Hindlimb muscle (tissue), 1 donor: Measurements from ENCODE around the gene SPECC1L. TPM values are rescaled to one million over a fixed set of nuclear protein-coding genes. Genes with fewer than 3 reads are reported as not detected.

ENCODE experiments used
- DNase-seq: peaks from one replicate; pipeline ENCODE4 v3.0.0-alpha.2; 2013
- polyA plus RNA-seq: library from polyadenylated mRNA; unstranded; fragments of 120-200 nt; gene quantifications from one replicate; pipeline ENCODE4 v1.2.1, GENCODE V29; 2013; ENCODE audit not compliant: insufficient read length

SPECC1L gene
- polyA plus RNA-seq, 1 donor, result 24.1 TPM

DNA sequence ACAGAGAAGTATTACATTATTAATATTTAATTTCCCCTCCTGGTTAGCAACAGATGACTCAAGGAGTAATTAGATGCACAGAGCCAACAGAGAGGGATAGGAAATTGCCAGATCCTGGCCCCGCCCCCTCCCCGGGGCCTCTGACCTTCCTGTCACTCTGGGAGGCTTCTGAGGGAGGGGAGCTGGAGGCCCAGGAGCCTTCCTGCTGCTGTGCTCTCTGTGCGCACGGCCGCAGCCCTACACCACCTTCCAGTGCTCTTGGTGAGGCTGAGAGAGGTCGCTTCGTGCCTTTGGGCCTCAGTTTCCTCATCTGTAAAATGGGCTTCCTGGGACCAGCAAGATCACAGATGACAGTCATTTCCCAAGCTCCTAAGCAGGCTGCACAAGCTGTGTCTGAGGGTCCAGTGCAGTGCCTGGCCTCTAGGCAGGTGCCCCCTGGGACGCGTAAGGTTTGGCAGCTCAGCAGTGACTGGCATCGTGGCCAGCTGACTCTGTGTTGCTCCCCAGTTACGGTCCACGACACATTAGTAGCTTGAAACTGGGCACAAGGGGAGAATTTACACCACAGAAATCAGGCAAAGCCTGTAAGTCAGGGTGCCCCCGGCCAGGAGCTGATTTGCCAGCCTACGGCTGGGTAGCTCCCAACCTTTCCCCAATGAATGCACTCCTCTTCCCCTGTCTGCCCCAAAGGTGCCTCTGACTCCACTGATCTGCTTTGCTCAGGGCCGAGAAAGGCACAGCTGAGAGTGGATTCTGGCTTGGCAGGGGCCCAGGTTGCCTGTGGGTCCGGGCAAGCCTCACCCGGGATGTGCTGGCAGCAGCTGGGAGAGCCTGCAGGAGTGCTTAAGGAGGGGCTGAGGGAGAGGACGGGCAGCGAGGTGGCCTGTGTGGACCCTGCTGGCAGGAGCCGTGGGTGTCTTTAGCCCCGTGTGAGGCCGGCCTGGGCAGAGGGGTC is 159.1 kb downstream of the SPECC1L start:
- DNase-seq, result no peak

DNA sequence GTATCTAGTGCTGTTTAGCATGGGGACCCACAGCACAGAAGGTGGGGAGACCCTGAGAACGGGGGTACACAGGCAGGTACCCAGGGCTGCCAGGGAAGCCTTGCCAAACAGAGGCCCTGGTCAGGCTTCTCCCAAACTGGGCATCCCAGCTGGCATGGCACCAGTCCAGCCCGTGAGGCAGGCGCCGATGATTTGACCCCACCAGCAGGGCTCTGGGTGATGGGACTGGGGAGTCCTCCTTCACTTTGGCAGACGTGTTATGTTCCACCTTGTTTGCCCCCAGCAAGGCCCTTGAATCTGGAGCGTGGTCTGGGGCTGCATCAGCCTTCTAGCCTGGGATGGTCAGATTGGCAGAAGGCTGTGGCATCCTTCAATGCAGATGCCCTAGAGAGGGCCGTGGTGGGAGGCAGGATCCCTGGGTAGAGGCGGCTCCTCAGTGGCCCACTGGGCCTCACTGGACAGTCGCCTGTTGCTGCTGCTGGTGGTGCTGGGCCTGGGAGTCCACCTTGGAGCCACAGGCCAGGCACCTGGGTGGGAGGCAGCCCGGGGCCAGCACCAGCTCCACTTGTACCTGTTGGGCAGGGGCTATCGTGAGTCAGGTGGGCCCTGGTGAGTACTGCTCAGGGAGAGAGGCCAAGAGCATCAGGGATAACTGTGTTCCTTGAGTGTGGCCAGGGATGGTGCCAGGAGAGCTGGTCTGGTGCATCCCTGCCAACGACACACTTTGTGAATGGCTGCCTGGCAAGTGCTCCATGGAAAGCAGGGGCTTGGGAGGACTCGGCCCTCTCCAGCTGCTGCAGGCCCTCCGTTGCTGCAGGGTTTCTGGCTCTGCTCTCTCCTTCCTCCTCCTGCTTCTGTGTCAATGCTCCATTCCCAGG is 160.0 kb downstream of the SPECC1L start:
- peak; percentile 34 for DNase-seq

DNA sequence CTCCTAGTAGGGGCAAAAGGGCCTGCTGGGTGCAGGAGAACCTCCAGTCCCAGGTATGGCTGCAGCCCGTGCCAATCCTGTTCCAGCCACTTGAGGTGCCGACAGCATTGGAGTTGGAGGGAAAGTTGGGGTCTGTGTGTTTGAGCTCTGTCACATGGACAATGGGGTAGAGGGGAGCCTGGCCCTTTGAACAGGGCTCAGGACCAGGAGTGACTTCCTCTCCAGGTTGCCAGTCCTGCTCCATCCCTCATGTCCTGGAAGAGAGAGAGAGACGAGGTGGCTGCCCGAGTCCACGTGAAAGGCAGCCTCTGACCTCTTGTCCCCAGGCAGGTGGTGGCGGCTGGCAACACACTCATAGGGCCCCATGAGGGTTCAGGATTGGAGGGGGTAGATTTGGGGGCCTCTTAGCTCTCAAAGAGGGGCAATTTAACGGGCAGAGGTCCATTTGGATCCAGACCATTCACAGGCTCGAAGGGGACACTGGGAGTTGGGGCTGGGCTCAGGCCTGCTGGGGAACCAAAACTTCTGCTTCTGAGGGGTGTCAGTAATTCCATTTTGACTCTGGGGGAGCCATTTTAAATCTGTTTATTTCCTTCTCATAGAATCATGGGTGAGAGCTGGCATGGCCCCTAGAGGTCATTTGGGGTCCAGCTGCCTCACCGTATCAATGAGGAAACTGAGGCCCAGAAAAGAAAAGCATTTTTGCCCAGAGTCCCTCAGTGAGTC is 160.8 kb downstream of the SPECC1L start:
- DNase-seq, result no peak

DNA sequence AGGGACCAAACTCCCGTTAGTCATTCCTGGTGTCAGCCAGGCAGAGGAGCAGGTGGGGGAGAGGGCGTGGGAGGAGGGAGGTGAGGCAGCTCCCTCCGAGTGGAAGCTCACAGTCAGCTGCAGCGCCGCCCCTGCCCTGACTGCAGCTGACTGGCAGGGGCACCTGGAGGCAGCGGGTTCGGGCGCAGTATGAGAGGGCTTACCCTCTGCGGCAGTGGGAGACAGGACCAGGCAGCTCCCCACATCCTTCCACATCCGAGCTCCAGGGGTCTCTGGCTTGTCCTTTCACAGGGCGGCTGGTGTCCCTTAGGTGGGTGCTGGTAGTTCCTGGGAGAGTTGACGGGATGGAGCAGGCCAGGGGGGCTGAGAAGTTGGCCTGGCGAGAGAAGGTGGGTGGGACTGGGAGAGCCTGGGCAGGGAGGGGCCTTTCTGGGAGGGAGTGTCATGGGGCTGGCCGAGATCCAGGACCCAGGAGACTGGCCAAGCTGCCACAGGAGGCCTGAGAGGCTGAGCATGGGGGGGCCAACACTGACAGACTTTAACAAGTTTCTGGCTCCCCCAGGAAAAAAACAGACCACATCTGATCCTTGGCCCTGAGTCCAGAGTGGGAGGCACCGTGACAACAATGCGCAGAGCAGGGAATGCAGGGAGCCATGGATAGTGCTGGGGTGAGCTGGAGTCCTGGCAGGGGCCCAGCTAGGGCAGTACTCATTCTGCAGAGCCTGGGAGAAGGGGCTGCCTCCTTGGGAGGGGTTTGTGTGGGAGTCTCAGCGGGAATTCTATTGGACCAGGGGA is 161.6 kb downstream of the SPECC1L start:
- DNase-seq, result peak; percentile 58

DNA sequence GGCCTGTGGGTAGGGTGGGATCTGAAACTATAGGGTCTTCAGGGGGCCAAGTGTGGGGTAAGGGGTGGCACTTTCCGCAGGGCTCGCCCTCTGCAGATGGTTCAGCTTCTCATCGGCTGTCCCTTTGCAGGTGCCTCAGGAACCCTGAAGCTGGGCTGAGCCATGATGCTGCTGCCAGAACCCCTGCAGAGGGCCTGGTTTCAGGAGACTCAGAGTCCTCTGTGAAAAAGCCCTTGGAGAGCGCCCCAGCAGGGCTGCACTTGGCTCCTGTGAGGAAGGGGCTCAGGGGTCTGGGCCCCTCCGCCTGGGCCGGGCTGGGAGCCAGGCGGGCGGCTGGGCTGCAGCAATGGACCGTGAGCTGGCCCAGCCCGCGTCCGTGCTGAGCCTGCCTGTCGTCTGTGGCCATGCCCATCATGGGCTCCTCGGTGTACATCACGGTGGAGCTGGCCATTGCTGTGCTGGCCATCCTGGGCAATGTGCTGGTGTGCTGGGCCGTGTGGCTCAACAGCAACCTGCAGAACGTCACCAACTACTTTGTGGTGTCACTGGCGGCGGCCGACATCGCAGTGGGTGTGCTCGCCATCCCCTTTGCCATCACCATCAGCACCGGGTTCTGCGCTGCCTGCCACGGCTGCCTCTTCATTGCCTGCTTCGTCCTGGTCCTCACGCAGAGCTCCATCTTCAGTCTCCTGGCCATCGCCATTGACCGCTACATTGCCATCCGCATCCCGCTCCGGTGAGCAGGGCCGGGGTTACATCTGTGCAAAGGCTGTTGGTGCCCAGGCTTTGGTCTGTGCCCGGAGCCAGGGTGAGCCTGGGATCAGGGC is 162.6 kb downstream of the SPECC1L start:
- DNase-seq, result no peak

- peak; percentile 79 for DNase-seq
These were observed 163.3 kb downstream of the SPECC1L start for GRCh38 chr22:24433828-24434470.

DNA sequence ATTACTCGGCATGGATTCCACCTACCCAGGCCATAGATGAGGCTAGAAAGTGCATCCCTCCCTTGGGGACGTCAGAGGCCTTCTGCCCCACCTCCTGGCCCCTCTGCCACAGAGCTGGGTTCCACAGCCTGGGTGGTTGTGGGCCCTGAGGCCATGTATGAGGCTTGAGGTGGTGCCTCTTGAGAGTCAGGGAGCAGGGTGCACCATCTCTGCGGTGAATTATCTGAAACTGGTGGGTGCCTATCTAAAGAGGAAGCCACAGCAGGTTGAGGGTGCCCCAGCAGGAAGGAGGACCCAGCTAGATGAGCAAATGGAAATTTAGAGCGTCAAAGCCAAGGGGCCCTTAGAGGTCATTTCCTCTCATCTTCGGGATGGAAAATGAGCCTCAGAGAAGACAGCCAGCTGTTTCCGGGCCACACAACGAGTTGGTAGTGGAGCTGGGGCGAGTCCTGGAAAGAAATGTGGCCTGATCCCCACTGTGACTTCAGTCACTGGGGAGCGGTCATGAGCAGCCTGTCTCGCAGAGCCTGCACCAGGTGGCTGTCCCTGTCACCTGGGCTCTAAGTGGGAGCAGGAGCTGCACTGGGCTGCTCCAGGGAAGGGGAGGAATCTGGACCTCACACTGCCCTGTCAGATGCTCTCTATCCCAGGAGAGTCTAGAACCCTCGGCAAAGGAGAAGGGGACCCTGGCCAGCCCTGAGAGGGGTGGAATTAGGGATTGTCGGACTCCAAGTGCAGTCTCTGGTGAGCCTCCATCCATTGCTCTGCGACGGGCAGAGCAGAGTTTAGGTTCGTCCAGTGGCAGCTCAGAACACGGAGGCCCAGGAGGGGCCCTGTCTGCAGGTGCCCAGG is 164.1 kb downstream of the SPECC1L start:
- peak; percentile 93 for DNase-seq

GRCh38 chr22:24435323-24435645 is 164.7 kb downstream of the SPECC1L start:
- DNase-seq, result no peak

GRCh38 chr22:24435861-24436371 is 165.3 kb downstream of the SPECC1L start:
- peak; percentile 59 for DNase-seq

GRCh38 chr22:24436553-24436952 is 165.9 kb downstream of the SPECC1L start:
- no peak for DNase-seq

DNA sequence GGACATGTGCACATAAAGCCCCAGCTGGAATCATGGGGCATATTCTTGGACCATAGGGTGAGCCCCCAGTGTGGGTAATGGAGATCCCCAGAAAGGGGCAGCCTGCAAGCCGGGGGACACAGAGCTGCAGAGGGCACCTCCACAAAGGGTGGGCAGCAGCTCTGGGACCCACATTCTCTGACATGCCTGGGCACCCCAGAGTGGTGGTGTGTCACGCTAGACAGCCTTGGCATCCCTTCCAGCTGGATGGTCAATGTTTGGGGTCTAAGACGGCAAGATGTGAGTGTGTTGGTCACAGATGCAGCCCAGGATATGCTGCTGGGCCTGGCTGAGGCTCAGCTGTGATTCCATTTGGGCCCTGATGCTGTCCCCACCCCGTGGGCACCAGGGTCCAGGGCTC is 166.5 kb downstream of the SPECC1L start:
- DNase-seq, result no peak

GRCh38 chr22:24437741-24438328 is 167.2 kb downstream of the SPECC1L start:
- no peak for DNase-seq

GRCh38 chr22:24440270-24440717 is 169.7 kb downstream of the SPECC1L start:
- no peak for DNase-seq

DNA sequence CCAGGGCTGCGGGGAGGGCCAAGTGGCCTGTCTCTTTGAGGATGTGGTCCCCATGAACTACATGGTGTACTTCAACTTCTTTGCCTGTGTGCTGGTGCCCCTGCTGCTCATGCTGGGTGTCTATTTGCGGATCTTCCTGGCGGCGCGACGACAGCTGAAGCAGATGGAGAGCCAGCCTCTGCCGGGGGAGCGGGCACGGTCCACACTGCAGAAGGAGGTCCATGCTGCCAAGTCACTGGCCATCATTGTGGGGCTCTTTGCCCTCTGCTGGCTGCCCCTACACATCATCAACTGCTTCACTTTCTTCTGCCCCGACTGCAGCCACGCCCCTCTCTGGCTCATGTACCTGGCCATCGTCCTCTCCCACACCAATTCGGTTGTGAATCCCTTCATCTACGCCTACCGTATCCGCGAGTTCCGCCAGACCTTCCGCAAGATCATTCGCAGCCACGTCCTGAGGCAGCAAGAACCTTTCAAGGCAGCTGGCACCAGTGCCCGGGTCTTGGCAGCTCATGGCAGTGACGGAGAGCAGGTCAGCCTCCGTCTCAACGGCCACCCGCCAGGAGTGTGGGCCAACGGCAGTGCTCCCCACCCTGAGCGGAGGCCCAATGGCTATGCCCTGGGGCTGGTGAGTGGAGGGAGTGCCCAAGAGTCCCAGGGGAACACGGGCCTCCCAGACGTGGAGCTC is 170.2 kb downstream of the SPECC1L start:
- DNase-seq, result no peak

DNA sequence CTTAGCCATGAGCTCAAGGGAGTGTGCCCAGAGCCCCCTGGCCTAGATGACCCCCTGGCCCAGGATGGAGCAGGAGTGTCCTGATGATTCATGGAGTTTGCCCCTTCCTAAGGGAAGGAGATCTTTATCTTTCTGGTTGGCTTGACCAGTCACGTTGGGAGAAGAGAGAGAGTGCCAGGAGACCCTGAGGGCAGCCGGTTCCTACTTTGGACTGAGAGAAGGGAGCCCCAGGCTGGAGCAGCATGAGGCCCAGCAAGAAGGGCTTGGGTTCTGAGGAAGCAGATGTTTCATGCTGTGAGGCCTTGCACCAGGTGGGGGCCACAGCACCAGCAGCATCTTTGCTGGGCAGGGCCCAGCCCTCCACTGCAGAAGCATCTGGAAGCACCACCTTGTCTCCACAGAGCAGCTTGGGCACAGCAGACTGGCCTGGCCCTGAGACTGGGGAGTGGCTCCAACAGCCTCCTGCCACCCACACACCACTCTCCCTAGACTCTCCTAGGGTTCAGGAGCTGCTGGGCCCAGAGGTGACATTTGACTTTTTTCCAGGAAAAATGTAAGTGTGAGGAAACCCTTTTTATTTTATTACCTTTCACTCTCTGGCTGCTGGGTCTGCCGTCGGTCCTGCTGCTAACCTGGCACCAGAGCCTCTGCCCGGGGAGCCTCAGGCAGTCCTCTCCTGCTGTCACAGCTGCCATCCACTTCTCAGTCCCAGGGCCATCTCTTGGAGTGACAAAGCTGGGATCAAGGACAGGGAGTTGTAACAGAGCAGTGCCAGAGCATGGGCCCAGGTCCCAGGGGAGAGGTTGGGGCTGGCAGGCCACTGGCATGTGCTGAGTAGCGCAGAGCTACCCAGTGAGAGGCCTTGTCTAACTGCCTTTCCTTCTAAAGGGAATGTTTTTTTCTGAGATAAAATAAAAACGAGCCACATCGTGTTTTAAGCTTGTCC is 171.0 kb downstream of the SPECC1L start:
- DNase-seq, result no peak

- DNase-seq, result no peak
These were observed 171.7 kb downstream of the SPECC1L start for GRCh38 chr22:24442352-24442744.

- no peak for DNase-seq
These were observed 173.0 kb downstream of the SPECC1L start for GRCh38 chr22:24443668-24444067.
